ENCODE measurements around the gene FIBP.

The FIBP gene

GRCh38 chr11:65888163-65888814 lies at the start of gene FIBP:
Gene FIBP, minus strand, starts transcription at chr11:65888471. Its CDS starts 53 bp downstream, at chr11:65888418.
- peak; percentile 92 to 94 for DNase-seq

- no peak for DNase-seq
Measured at GRCh38 chr11:65937766-65938165, 49.5 kb upstream of the FIBP start.

GRCh38 chr11:65934014-65934413 lies 45.7 kb upstream of the FIBP start:
- no peak for DNase-seq

- DNase-seq: peak; percentile 21 to 30
Measured at GRCh38 chr11:65932558-65932919, 44.3 kb upstream of the FIBP start.

- DNase-seq: no peak
Measured at GRCh38 chr11:65931773-65932557, 43.7 kb upstream of the FIBP start.

- no peak for DNase-seq
Measured at GRCh38 chr11:65928667-65929066, 40.4 kb upstream of the FIBP start.

GRCh38 chr11:65927904-65928397 lies 39.7 kb upstream of the FIBP start:
- no peak for DNase-seq

GRCh38 chr11:65925397-65925796 lies 37.1 kb upstream of the FIBP start:
- DNase-seq: no peak

GRCh38 chr11:65922565-65922964 lies 34.3 kb upstream of the FIBP start:
- DNase-seq: no peak

GRCh38 chr11:65921876-65922275 lies 33.6 kb upstream of the FIBP start:
- no peak for DNase-seq

- DNase-seq: no peak
Measured at GRCh38 chr11:65921033-65921555, 32.8 kb upstream of the FIBP start.

GRCh38 chr11:65920372-65920802 lies 32.1 kb upstream of the FIBP start:
- no peak for DNase-seq

GRCh38 chr11:65919573-65920371 lies 31.5 kb upstream of the FIBP start:
- DNase-seq: no peak

GRCh38 chr11:65919141-65919572 lies 30.9 kb upstream of the FIBP start, which contains the start of gene DRAP1:
Gene DRAP1, plus strand, starts transcription at chr11:65919426. Its CDS starts 76 bp downstream, at chr11:65919502.
- DNase-seq: peak; percentile 92 to 98

GRCh38 chr11:65918211-65919140 lies 30.2 kb upstream of the FIBP start, which contains the start of gene C11orf68:
Gene C11orf68, minus strand, starts transcription at chr11:65919062. Its CDS starts 31 bp downstream, at chr11:65919031.
- no peak for DNase-seq

GRCh38 chr11:65917434-65918210 lies 29.4 kb upstream of the FIBP start:
- DNase-seq: no peak

- DNase-seq: no peak
Measured at GRCh38 chr11:65917077-65917433, 28.8 kb upstream of the FIBP start.

GRCh38 chr11:65916391-65916790 lies 28.1 kb upstream of the FIBP start:
- no peak for DNase-seq

GRCh38 chr11:65915821-65916251 lies 27.6 kb upstream of the FIBP start:
- DNase-seq: no peak

- no peak for DNase-seq
Measured at GRCh38 chr11:65915101-65915820, 27.0 kb upstream of the FIBP start.
